CD4-positive, alpha-beta T cell (primary cell): ENCODE results near the gene SUN2. TPM values are rescaled to one million over a fixed set of nuclear protein-coding genes. Genes with fewer than 3 reads are reported as not detected.
A peak's percentile ranks its signal among the peaks of the same experiment; 100 is the strongest.

Source experiments
- ATAC-seq: fragments of 200-7000 bp; cut with Tn5 transposase; one replicate; pipeline ENCODE4 v1.10.0; 2022; ENCODE audit warnings: mild to moderate bottlenecking; ENCODE audit not compliant: poor library complexity
- CTCF ChIA-PET: fragments of 350-600 bp; sonication (Branson Sonifier 250); formaldehyde crosslinking; loops from one replicate; lab custom pipeline; 2021; ENCODE audit warnings: antibody characterized with exemption, inconsistent platforms; lab: Charles Lee
- POLR2A ChIA-PET: fragments of 350-600 bp; sonication (Branson Sonifier 250); formaldehyde crosslinking; loops from one replicate; lab custom pipeline; 2021; ENCODE audit warnings: antibody characterized with exemption, inconsistent platforms; lab: Charles Lee
- DNase-seq, 14 experiments: peaks; one replicate each; pipeline ENCODE4 v3.0.0-alpha.2; 2013 to 2020; ENCODE audit warnings: mixed read lengths in 2 of 14
- H3K27ac ChIP-seq, 2 donors: one replicate each; pipeline versions ENCODE4 v1.5.1 to v1.7.0; 2013; ENCODE audit warnings: low read length in 2 of 2, low read depth in 1 of 2, mild to moderate bottlenecking in 1 of 2
- H3K27me3 ChIP-seq, 2 experiments: 1 replicate in 1 of 2; 2 replicates in 1 of 2; pipeline versions ENCODE4 v1.6.1 to v1.7.0; 2013; ENCODE audit warnings: low read length in 2 of 2, control low read depth in 1 of 2, mild to moderate bottlenecking in 1 of 2, moderate library complexity in 1 of 2; ENCODE audit not compliant: insufficient read depth in 2 of 2, control insufficient read depth in 1 of 2
- H3K36me3 ChIP-seq: one replicate; pipeline ENCODE4 v1.6.1; 2013; ENCODE audit warnings: low read length, control low read depth; ENCODE audit not compliant: insufficient read depth
- H3K4me1 ChIP-seq: one replicate; pipeline ENCODE4 v1.6.1; 2013; ENCODE audit warnings: low read length, control low read depth; ENCODE audit not compliant: insufficient read depth
- H3K4me3 ChIP-seq: one replicate; pipeline ENCODE4 v1.5.1; 2013; ENCODE audit warnings: mild to moderate bottlenecking, low read length, moderate library complexity
- H3K9me3 ChIP-seq, 2 experiments: 1 replicate in 1 of 2; 2 replicates in 1 of 2; pipeline versions ENCODE4 v1.6.1 to v1.7.0; 2013; ENCODE audit warnings: low read length in 2 of 2, mild to moderate bottlenecking in 2 of 2, control low read depth in 1 of 2, moderate library complexity in 1 of 2; ENCODE audit not compliant: control insufficient read depth in 1 of 2, insufficient read depth in 1 of 2
- H3K27ac Mint-ChIP-seq: one replicate; pipeline ENCODE4 v1.8.0; 2020; ENCODE audit warnings: mixed read lengths
- H3K27me3 Mint-ChIP-seq: one replicate; pipeline ENCODE4 v1.8.0; 2021; ENCODE audit warnings: mixed read lengths
- H3K36me3 Mint-ChIP-seq: one replicate; pipeline ENCODE4 v1.8.0; 2021; ENCODE audit warnings: low read depth, mixed read lengths
- H3K4me1 Mint-ChIP-seq: one replicate; pipeline ENCODE4 v1.8.0; 2021; ENCODE audit warnings: low read depth, mixed read lengths
- H3K4me3 Mint-ChIP-seq: one replicate; pipeline ENCODE4 v1.8.0; 2020; ENCODE audit warnings: mild to moderate bottlenecking, mixed read lengths
- H3K9me3 Mint-ChIP-seq: one replicate; pipeline ENCODE4 v1.8.0; 2020; ENCODE audit warnings: mixed read lengths
- intact Hi-C, 2 experiments: fragments of 100-400 bp; cut with DNase I in 1 of 2; cut with micrococcal nuclease in 1 of 2; formaldehyde crosslinking; loops; one replicate each; pipeline versions ENCODE4 v1.15.1 to v1.9.0; 2023 to 2025; cut with DNase I, micrococcal nuclease
- total RNA-seq, 174 experiments: library from RNA in 2 of 174; stranded (reverse) in 2 of 174; gene quantifications; one replicate each; pipeline ENCODE4 v1.2.3 and lab custom pipeline; 2021 to 2026
- TF ChIP-seq, protein P1 (sequence below): fragments of 200-600 bp; IDR thresholded peaks from one replicate; pipeline ENCODE4 v1.8.0; 2022; ENCODE audit warnings: antibody characterized with exemption, mild to moderate bottlenecking

The SUN2 gene
- total RNA-seq, 2 experiments from 2014 or later: 440 to 453 TPM

- peaks cover 33% of the 10 kb centered on the region for H3K36me3 ChIP-seq
- Mint-ChIP-seq H3K36me3 (peaks cover 69% of the 10 kb centered on the region), H3K9me3 (no peaks in the 10 kb centered on the region), H3K4me1 (peaks cover 90% of the 10 kb centered on the region), H3K27me3 (no peaks in the 10 kb centered on the region), H3K4me3 (no peak overlapping the region), H3K27ac (no peak overlapping the region)
- DNase-seq: no peak
- peaks cover 68% of the 10 kb centered on the region for H3K4me1 ChIP-seq
- CTCF ChIA-PET: interaction anchor here (4.1 kb wide), 1 partner anchor 15 kb away, joined by 22 read pairs; no protein-coding TSS in a partner anchor
- H3K27ac ChIP-seq: no peak overlapping the region
- intact Hi-C loops: no loop called here
- H3K27me3 ChIP-seq: no peaks in the 10 kb centered on the region
- H3K4me3 ChIP-seq: no peak overlapping the region
- POLR2A ChIA-PET: interaction anchor here (6.3 kb wide), 1 partner anchor 24 kb away, joined by 97 read pairs; no protein-coding TSS in a partner anchor
- TF ChIP-seq, protein P1, sequence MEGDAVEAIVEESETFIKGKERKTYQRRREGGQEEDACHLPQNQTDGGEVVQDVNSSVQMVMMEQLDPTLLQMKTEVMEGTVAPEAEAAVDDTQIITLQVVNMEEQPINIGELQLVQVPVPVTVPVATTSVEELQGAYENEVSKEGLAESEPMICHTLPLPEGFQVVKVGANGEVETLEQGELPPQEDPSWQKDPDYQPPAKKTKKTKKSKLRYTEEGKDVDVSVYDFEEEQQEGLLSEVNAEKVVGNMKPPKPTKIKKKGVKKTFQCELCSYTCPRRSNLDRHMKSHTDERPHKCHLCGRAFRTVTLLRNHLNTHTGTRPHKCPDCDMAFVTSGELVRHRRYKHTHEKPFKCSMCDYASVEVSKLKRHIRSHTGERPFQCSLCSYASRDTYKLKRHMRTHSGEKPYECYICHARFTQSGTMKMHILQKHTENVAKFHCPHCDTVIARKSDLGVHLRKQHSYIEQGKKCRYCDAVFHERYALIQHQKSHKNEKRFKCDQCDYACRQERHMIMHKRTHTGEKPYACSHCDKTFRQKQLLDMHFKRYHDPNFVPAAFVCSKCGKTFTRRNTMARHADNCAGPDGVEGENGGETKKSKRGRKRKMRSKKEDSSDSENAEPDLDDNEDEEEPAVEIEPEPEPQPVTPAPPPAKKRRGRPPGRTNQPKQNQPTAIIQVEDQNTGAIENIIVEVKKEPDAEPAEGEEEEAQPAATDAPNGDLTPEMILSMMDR: no peak
- no peaks in the 10 kb centered on the region for H3K9me3 ChIP-seq
- no peak for ATAC-seq
Measured at GRCh38 chr22:38710351-38710750, 45.4 kb downstream of the SUN2 start.

GRCh38 chr22:38709306-38709705, 46.5 kb downstream of the SUN2 start:
- no peak overlapping the region for H3K4me3 ChIP-seq
- no peaks in the 10 kb centered on the region for H3K9me3 Mint-ChIP-seq
- no peaks in the 10 kb centered on the region for H3K27me3 Mint-ChIP-seq
- peaks cover 89% of the 10 kb centered on the region for H3K4me1 Mint-ChIP-seq
- no peak overlapping the region for H3K27ac Mint-ChIP-seq
- H3K9me3 ChIP-seq: no peaks in the 10 kb centered on the region
- H3K4me1 ChIP-seq: peaks cover 68% of the 10 kb centered on the region
- intact Hi-C loops: loop anchor here in 1 of 2 experiments (5.0 kb wide), 1 partner anchor 83 kb away; the partner anchor contains the start of gene DNAL4
- H3K36me3 Mint-ChIP-seq: peaks cover 62% of the 10 kb centered on the region
- H3K4me3 Mint-ChIP-seq: peak overlapping the region; percentile 79
- DNase-seq (no peak), ATAC-seq (no peak)
- CTCF ChIA-PET: interaction anchor here (4.1 kb wide), 1 partner anchor 16 kb away, joined by 22 read pairs; no protein-coding TSS in a partner anchor
- H3K27ac ChIP-seq: no peak overlapping the region
- POLR2A ChIA-PET: interaction anchor here (0.7 to 6.3 kb wide), 4 partner anchors 10 to 43 kb away, joined by 3 to 97 read pairs (median 30); no protein-coding TSS in a partner anchor
- TF ChIP-seq, protein P1: no peak
- H3K36me3 ChIP-seq: peaks cover 29% of the 10 kb centered on the region
- no peaks in the 10 kb centered on the region for H3K27me3 ChIP-seq

- Histone ChIP-seq H3K36me3 (peaks cover 28% of the 10 kb centered on the region), H3K4me3 (no peak overlapping the region), H3K4me1 (peaks cover 55% of the 10 kb centered on the region), H3K27ac (no peak overlapping the region), H3K27me3 (no peaks in the 10 kb centered on the region), H3K9me3 (no peaks in the 10 kb centered on the region)
- intact Hi-C loops: loop anchor here in 1 of 2 experiments (2.0 to 5.0 kb wide), 2 partner anchors 47 to 84 kb away; partner anchors contain the start of genes DNAL4 and SUN2
- Mint-ChIP-seq H3K27me3 (no peaks in the 10 kb centered on the region), H3K27ac (peak overlapping the region; percentile 83), H3K9me3 (no peaks in the 10 kb centered on the region), H3K4me3 (peak overlapping the region; percentile 93), H3K4me1 (peaks cover 81% of the 10 kb centered on the region), H3K36me3 (peaks cover 51% of the 10 kb centered on the region)
- ChIA-PET POLR2A (interaction anchor here (0.7 to 6.3 kb wide), 9 partner anchors 11 to 164 kb away, joined by 3 to 97 read pairs (median 5); partner anchors contain the start of genes CBX6, SUN2 and TOMM22), CTCF (interaction anchor here (1.0 to 4.1 kb wide), 4 partner anchors 11 to 44 kb away, joined by 3 to 27 read pairs (median 12); partner anchors contain the start of gene TOMM22)
- no peak for DNase-seq
- TF ChIP-seq, protein P1: no peak
- no peak for ATAC-seq
Measured at GRCh38 chr22:38707984-38708383, 47.8 kb downstream of the SUN2 start.
